GM13976 (cell line): ENCODE results near the gene BARX2.

Experiments
- DNase-seq: peaks from one replicate; pipeline ENCODE4 v3.0.0; 2012; ENCODE audit warnings: low spot score
- in situ Hi-C: fragments of 300-500 bp; cut with MboI; formaldehyde crosslinking; loops from one replicate; pipeline ENCODE4 v1.12.0; 2022; ENCODE audit warnings: low sequenced_read_pairs, mixed read lengths, inconsistent platforms; ENCODE audit not compliant: unreplicated experiment
- TF ChIP-seq, protein P1 (sequence below): IDR thresholded peaks from 2 replicates; pipeline ENCODE4 v1.5.1; 2012; ENCODE audit warnings: borderline replicate concordance, mild to moderate bottlenecking; ENCODE audit not compliant: insufficient read depth; ENCODE audit errors: extremely low read depth, missing control alignments, control extremely low read depth

The BARX2 gene

DNA sequence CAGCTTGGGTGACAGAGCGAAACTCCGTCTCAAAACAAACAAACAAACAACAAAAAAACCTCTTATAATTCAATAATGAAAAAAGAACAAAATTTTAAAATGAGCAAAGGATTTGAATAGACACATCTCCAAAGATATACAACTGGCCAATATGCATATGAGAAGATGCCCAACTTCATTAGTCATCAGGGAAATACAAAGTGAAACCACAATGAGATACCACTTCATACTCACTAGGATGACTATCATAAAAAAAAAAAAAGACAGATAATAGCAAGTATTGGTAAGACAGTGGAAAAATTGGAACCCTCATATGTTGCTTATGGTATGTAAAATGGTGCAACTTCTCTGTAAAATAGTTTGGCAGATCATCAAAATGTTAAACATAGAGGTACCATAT, 28.7 kb upstream of the BARX2 start:
- in situ Hi-C loops, result loop anchor here (25.0 kb wide), 1 partner anchor 460 kb away; the partner anchor contains the start of gene KCNJ5
- no peak for DNase-seq

DNA sequence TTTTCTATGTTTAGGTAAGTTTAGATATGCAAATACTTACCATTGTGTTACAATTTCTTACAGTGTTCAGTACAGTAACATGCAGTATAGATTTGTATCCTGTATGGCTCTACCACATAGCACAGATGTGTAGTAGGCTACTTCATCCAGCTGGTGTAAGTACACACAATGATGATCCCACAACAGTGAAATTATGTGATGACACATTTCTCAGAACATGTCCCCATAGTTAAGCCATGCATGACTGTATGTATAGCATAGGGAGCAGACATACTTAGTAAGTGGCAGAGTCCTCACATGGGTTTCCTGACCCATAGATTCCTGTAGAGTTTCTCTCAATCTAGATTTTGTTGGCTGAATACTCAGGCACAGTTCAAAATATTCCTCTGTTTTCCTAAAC, 26.8 kb upstream of the BARX2 start:
- TF ChIP-seq, protein P1, sequence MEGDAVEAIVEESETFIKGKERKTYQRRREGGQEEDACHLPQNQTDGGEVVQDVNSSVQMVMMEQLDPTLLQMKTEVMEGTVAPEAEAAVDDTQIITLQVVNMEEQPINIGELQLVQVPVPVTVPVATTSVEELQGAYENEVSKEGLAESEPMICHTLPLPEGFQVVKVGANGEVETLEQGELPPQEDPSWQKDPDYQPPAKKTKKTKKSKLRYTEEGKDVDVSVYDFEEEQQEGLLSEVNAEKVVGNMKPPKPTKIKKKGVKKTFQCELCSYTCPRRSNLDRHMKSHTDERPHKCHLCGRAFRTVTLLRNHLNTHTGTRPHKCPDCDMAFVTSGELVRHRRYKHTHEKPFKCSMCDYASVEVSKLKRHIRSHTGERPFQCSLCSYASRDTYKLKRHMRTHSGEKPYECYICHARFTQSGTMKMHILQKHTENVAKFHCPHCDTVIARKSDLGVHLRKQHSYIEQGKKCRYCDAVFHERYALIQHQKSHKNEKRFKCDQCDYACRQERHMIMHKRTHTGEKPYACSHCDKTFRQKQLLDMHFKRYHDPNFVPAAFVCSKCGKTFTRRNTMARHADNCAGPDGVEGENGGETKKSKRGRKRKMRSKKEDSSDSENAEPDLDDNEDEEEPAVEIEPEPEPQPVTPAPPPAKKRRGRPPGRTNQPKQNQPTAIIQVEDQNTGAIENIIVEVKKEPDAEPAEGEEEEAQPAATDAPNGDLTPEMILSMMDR, result no peak
- in situ Hi-C loops, result loop anchor here (25.0 kb wide), 1 partner anchor 462 kb away; the partner anchor contains the start of gene KCNJ5
- no peak for DNase-seq

More for the DNA sequence above, 28.7 kb upstream of the BARX2 start:
- TF ChIP-seq, protein P1, result no peak

DNA sequence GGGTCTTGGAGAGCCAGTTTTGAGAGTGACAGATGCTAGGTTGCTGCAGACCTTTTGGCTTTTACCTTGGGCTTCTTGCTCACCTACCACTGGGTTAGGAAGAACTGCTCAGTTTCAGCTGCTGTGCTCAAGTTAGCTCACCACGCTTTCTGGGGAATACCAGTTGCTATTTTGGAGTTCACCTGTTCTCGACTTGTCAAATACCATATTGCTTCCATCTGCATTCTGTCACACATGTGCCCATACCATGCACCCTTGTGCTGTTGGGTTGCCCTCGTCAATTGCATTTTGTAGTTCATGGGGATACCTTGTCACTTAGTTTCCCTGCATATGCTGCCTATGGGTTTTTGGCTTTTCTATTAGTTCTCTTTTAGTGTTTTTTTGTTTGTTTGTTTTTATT, 23.0 kb upstream of the BARX2 start:
- TF ChIP-seq, protein P1, result no peak
- no peak for DNase-seq
- in situ Hi-C loops, result loop anchor here (25.0 kb wide), 1 partner anchor 385 kb away; no protein-coding TSS in a partner anchor

DNA sequence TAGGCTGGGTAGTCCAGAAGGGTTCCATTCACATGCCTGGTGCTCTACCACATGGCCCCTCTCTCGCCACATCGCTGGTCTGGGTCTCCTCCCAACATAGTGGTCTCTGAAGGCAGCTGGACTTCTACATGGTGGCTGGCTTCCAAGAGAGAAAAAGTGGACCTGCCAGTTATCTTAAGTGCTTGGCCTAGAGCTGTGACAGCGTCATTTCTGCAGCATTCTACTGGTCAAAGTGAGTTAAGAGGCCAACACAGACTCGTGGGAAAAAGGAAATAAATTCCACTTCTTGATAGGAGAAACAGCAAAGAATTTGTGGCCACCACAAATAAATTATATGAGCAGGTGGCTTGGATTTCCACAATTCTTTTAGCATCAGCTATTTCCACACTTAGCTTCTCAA, 21.0 kb upstream of the BARX2 start:
- DNase-seq, result no peak
- in situ Hi-C loops, result loop anchor here (25.0 kb wide), 1 partner anchor 383 kb away; no protein-coding TSS in a partner anchor
- TF ChIP-seq, protein P1, result no peak

DNA sequence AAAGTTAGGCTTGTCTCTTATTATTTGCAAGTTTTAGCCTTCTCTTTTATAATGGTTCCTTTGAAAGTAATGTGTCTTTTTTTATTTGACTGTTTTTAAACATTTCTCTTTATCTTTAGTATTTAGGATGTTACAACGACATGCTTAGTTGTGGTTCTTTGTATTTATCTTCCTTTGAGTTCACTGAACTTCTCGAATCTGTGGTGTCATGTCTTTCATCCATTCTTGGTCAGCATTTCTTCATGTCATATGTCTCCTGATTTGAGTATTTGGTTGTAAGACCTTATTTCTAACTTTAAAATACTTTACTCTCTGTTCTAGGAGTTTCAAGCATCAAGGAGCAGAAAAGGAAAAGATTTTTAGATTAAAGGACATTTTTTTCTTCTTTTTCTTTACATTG, 15.9 kb upstream of the BARX2 start:
- in situ Hi-C loops, result loop anchor here (25.0 kb wide), 1 partner anchor 378 kb away; no protein-coding TSS in a partner anchor
- DNase-seq, result no peak
- TF ChIP-seq, protein P1, result no peak

DNA sequence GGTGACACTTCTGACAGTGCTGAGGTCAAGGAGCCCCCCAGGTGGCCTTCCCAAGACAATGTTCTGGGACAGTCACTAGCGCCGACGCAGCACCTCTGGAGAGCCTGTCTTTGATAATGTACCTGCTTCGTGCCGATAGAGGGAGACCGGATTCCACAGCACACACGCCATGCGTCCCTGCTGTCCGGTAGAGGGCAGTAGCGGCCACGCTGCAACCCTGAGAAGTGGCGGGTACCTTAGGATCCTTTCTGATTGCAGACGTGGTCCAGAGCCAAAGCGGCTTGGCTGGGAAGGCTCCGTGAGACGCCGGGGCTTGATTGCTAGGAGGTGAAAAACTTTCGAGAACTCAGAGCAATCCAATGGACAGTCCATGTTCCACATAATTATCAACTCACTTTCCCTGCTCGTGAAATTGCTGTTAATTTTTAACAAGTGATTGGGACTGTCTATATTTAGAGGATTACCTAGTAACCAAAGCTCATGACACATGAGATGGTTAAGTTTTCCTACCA, 11.4 kb upstream of the BARX2 start:
- DNase-seq, result peak; percentile 70
- TF ChIP-seq, protein P1, result peak; percentile 100
- in situ Hi-C loops, result loop anchor here (25.0 kb wide), 1 partner anchor 373 kb away; no protein-coding TSS in a partner anchor
